ENCODE measurements around the gene PTPRB. TPM values are rescaled to one million over a fixed set of nuclear protein-coding genes. Genes with fewer than 3 reads are reported as not detected.

The PTPRB gene
- polyA plus RNA-seq, 1 donor: 15.9 TPM

DNA sequence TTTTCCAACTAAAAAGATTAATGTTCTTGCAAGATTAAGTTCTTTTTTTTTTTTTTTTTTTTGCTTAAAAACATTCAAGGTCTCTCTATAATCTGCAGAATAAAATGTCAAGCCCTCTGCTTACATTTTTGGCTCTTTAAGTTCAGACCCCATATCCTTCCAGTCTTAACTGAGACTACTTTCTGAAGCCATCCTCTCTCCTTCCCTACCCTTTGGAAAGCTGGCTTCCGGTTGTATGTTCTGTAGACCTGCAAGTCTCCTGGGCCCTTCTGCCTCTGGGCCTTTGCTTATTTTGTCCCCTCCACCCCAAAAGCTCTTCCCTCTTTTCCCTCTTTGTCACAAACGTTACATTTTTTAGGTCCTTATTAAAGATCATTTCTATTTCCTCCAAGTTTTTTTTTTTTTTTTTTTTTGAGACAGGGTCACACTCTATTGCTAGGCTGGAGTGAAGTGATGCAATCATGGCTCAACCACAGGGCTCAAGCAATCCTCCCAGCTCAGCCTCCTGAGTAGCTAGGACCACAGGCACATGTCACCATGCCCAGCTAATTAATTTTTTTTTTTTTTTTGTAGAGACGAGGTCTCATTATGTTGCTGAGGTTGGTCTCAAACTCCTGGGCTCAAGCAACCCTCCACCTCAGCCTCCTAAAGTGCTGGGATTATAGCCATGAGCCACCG, 46.5 kb downstream of the PTPRB start:
- DNase-seq: no peak

DNA sequence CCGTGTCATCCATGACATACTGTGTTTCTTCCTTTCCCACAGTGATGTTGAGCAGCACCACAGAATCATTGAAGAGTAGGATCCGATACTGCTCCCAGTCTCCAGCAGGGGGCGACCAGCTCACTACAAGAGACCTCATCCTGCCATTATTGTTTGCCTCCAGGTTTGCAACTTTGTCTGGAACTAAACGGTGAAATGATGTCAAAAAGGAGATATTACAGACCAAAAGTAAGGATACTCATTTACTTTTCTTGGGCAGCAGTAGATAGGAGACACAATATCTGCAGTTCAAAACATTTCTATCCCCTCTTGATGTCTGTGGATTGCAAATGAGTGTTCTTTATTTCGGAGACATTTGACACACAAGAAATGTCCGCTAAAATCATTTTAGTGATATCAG, 47.2 kb downstream of the PTPRB start:
- DNase-seq: peak; percentile 39

DNA sequence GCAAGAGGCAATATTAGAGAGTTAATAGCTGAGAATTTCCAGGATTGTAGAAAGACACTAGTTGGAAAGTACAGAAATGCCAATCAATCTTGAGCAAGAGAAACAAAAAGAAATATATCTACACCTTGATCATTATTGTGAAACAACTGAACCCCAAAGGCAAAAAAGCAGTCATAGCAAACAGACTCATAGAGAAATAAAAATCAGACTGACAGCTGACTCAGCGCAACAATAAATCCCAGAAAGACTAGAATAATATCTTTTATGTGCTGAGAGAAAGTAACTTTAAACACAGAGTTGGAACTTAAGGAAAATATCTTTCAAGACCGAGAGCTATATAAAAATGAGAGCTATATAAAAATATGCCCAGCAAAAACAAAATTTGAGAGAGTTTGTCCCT, 52.9 kb downstream of the PTPRB start:
- DNase-seq: no peak

DNA sequence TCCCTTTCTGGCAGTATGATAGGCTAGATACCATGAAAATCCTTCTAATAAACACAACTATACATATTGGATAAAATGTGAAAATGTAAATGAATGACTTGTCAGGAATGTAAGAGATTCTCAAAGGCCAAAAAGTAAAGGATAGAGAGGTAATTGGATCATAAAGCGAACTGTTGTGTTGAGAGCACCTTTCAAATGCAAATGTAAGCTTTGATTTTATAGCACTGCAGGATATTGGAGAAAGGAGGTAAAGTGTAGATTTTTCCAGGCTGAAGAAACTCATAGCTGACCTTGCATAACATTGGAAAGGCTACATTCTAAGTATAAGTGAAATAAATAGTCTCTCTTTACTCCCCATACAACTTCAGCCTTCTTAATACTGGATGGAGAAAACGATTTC, 54.0 kb downstream of the PTPRB start:
- no peak for DNase-seq

DNA sequence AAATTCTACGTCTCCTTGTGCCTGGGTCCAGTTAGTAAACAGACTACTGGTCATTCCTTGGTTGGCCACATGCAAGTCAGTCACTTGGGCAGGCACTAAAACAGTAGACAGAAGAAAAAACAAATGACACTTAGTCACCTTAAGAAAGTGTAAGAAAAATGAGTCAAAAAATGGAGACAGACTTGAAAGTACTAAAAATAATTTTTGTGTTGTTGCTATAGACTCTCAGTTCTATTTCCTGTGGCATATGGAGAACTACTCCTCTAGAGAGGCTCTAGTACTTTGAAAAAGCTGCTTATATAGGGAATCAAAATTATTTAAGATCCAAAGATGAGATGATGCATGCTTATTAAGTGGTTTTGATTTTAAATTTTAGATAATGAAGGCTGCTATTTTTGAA, 56.0 kb downstream of the PTPRB start:
- no peak for DNase-seq

DNA sequence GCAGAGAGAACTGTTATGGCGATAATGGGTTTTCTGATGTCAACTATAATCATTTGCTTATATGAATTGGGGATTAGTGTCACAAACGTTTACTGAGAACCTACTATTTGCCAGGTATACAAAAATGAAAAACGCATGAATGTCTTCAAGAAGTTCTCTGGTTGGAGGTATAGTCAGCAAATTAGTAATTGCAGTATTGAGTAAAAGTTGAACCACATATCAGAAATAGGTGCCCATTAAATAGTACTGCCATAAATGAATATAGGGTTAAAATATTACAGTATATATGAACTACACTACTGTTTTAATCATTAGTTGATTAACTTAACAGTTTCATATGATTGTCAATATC, 60.0 kb downstream of the PTPRB start:
- DNase-seq: no peak

DNA sequence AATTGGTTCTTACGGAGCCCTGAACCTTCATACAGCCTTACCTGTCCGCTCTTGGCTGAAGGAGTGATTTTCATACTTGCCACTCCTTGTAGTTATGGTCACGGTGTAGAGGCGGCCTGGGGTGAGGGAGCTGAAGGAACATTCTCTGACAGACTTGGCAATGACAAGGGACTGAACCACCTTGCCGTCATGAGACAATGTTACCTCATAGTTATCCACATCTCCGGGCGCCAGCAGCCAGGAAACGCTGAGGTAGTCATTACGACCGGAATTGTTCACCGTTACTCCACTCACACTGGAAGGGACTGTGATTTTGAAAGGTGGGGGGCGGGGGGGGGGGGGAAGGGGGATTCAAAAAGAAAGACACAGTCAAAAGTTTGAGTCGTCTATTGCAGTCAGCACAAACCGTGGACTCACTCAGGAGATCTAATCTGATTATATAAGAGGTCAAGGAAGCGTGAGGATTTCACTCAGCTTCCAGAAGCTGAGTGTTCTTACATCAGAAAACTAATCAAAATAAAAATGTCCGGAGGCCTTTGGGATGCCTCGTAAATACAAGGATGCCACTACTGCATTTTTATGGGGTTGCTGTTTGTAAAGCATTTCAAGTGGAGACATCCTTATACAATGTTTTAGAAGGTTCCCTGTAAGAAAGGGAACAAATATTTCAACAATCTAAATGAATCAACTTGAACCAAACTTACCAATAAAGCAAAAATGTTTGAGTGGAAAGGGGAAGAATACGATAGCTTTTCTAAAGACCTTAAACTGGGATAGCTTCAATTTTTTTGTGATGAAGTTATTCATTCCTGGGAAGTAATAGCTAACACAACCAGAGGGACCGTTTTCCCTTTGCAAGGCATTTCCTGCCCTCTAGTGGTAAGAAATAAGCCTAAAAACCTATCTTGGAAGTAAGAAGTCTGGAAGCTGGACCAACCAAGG, 60.6 kb downstream of the PTPRB start:
- peak; percentile 57 for DNase-seq

DNA sequence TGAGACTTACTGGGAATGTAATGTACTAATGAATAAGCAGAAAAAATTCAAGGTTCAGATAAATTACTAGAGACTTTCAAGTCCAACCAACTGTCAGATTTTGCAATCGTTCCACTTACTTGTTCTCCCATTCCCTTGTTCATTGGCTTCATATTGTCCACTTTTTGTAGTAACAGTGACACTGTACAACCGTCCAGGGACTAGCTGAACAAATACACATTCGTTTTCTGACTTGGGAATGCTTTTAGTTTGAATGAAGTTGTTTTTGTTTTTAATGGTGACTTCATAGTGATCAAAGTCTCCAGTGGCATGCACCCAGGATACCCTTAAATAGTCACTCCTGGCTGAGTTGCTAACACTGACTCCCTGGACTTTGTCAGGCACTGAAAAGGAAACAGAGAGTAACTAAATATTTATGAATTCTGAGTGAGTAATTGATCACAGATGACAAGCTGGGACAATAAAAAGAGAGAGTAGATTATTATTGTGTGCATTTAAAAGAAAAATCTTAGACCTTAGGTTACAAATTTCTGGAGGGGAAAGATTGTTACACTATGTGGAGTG, 65.4 kb downstream of the PTPRB start:
- DNase-seq: no peak

DNA sequence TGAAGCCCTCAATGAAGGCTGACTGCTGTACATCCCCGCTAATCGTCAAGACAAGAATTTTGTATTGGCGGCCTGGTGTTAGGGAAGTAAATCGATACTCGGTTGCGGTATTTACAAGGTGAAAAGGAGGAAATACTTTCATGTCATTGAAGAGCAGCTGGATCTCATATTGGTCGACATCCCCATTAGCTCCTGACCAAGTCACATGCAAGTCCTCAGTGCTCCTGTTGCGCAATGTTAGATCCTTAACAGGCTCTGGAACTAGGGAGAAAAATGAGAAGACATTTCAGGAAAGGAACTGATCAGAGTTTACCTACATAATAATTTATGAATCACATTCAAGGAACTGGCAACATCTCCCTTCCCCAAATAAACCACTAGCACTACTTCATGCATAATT, 66.2 kb downstream of the PTPRB start:
- no peak for DNase-seq

DNA sequence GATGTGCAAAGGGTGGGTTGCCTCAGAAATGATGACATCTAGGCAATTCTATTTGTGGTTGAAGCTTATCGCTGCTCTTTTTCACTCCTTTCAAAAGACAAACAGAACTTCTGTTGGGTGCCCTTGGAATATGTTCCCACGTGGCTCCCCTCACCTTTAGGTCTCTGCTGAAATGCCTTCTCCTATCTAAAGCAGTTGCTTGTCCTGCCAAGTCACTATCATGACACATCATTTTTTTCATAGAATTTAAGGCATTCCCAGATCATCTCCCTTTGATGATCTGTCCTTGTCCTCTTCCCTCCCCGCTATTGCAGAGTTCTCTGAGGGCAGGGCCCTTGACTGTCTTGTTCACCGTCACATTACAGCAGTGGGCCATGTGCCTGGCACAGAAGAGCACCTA, 75.7 kb downstream of the PTPRB start:
- DNase-seq: no peak

DNA sequence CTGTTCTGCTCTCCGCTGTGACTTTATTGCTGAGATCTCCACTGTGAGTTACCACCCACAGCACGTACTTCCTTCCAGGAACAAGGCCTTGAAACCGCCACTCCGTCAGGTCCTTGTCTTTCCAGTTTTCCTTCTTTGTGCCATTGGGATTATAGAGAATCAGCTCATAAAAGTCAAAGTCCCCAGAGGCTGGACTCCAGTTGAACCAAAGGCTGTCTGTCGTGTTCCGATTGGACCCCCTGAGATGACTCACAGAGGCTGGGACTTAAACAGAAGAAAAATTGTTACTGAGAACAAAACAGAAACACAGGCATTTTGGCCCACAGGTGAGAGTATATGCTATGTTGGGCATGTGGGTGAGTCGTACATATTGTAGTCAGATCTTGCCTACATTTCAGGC, 76.6 kb downstream of the PTPRB start:
- DNase-seq: no peak

DNA sequence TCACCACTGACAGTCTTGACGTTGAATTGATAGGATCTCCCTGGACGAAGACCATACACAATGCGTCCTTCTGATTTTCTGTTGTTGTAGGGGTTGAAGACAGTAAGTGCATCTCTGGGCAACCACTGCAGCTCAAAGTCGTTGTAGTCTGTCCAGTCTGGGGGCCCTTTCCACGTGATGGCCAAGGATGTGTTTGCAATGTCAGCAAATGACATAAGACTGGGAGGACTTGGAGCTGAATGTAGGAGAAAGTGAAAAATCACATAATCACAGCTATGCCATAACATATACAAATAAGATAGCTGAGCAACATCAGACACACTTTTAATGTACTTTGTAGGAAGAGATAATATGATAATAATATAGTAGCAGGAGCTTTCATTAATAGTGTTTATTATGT, 77.8 kb downstream of the PTPRB start:
- DNase-seq: no peak

DNA sequence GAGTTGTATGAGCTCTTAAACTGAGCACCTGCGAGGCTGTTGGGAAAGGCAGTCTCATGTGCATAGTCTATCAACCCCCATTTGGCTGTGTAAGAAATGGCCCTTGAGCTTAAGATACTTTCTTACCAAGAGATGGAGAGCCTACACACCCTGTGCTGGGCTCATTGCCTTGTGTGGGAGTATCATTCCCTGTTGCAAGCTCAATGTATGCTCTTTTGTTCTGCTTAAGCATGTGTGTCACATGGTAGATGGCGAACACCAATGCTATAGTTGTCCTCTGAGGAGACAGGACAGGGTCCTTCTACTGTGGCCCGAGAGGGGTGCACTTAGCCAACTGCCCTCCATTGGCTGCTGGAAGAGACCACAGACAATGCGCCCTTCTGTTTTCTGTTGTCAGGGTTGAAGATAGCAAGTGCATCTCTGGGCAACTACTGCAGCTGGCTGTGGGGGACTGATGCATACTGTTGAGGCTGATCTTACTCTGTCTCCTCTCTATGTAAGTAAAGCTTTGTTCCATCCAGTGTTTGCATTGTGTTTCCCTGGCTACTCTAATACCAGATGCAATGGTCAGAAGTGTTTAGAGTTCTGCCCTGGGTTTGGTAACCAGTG, 79.5 kb downstream of the PTPRB start:
- DNase-seq: no peak

DNA sequence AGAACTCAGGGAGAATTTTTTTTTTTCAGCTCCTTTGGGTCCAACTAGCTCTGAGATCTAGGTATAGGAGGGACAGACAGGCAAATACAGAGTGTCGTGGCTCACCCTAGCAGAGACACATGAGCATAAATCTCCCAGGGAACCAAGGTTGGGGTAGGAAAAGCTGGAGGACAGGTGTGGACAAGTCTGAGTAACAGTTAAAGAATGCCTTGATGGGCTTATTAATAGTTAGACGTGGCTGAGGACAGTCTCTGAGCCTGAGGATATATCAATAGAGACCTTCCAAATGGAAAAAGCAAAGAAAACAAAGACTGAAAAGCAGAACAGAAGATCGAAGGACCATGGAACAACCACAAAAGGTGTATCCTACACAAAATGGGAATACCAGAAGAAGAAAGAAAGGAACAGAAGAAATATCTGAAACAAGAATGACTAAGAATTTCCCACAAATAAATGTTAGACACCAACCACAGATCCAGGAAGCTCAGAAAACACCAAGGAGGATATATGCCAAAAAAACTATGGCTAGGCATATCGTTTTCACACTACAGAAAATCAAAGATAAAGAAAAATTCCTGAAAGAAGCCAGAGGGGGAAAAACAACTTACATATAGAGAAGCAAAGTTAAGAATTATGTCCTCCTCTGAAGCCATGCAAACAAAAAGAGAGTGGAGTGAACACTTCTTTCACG, 80.9 kb downstream of the PTPRB start:
- DNase-seq: no peak

DNA sequence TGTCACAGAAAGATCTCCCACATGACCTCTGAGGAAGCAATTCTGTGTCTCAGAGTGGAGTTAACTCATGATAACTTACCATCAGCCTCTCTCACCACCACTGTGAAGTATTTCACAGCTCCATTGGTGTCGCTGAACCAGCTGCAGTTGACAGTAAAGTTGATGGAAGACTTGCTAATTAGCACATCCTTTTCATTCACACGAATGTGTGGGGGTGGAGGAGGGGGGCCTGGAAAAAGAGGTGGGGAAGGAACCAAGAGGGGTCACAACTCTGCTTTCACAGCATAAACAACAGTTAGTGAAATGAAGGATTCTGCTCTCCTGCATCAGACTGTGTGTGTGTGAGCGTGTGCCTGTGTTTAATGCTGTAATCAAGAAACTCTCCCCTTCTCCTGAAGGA, 82.1 kb downstream of the PTPRB start:
- no peak for DNase-seq

DNA sequence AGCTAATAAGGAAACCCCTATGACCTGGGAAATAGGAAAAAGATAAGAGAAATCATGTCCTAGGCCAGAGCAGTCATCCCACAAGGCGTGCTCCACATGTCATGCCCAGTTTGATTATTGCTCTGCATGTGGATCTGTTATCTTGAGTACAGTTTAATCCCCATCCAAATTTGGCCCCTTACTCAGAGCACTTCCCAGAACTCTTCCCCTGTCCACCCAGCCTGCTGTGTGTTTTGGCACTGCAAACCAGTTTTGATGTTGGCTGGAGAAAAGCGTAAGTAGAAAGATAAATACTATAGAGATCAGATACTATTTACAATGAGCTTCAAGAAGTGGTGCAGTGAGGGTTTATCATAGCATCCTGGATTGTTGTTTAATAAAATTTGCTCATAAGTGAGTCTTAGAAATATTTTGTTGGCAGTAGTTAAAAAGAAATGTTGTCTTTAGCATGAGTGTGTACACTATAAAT, 83.8 kb downstream of the PTPRB start:
- no peak for DNase-seq

DNA sequence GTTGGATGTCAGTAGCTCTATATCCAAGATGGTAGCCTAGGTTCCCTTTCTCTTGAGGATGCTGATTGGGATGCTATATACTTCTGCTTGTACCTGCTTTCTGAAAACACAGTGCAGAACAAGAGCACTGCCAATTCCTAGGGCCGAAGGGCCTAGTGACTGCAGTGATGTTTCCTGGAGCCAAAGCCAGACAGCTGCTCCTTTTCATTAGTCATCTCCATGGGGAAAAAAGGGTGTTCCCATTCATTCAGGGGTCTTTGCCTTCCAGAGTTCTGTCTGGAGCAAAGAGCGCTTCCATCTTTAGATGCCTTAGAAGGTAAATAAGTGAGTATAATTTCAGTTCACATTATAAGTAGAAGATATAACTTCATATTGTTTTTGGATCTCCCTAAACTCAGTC, 85.5 kb downstream of the PTPRB start:
- peak; percentile 17 for DNase-seq

DNA sequence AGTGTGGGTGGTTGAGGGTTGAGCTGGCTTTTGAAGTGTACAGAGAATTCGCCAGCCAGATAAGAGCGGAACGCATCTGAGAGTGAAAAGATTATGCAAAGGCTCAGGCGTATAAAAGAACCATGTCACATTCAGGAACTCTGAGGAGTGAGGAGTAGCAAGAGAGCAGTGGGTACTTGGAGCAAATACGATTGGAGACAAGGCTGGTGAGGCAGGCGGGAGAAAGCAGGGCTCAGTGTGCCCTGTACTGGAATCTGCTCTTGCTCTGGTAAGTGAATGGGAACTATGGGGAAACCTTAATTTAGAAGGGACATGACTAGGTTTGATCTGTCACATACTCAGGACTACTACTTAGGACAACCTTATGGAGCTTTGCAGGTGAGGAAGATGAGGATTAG, 87.0 kb downstream of the PTPRB start:
- no peak for DNase-seq

DNA sequence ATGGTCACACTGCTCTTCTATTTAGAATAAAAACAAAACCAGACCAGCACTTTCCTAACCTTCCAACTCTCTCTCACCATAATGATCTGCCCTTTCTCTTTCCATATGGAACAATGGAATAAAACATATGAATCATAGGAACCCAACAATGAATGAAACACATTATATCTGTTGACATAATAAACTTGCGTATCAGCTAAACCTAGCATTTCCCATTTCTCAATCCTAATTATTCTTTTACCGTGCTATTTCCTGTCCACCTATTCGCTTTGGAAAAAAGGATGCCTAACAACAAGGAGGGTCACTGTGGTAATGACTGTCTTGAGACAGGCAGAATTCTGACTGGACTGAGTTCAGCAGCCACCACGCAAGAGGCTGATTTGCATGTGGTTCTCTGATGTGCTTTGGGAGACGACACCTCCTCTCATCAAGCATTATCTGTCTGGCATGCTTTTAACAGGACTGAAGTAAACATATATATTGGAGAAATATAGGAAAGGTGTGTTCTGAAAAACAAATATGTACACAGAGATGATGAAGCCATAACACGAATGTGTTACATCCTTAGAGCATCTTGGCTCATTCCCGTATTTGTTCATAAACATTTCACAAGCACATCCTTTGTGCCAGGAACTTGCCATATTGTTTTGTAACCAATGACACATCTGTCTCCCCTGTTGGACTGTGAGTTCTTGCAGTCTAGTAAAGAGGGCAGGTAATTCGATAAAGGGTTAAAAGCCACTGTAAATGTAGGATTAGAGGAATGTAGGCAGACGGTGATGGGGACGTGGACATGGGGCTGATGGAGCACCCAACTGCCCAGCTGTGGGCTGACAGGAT, 87.7 kb downstream of the PTPRB start:
- DNase-seq: no peak

DNA sequence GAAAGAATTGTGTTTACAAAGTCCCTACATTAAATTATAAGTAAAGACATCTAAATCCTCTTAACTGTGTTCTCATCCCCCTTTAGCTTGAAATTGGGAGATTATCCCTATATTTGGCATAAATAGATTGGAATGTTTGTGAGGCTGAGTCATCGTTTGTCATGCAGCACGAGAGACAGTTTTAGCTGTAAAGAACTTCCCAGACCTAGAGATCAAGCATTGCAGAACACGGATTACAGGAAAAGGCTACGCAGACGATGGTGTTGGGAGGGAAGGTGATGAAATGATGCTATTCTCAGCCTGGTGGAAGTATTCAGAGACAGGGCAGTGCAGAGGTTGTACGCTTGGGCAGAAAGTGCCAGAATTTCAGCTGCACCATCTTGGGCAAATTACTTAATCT, 93.8 kb downstream of the PTPRB start:
- DNase-seq: peak; percentile 19

DNA sequence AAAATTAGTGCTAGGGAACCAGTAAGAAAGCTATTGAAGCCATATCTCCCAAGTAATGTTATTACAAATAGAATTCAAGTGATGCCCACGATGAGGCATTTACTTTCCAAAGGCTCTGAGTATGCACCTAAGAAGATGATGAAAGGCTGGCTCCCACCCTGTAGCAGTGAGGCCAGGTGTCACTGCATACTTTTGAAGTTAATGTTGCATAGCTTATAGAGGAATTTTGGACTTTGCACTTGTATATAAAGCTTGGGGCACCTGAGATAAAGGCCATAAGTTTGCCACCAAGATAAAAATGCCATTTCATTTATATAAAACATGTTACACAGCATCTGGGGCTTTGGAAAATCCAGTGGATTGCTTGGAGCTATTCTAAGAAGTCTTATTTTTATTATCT, 96.2 kb downstream of the PTPRB start:
- no peak for DNase-seq

DNA sequence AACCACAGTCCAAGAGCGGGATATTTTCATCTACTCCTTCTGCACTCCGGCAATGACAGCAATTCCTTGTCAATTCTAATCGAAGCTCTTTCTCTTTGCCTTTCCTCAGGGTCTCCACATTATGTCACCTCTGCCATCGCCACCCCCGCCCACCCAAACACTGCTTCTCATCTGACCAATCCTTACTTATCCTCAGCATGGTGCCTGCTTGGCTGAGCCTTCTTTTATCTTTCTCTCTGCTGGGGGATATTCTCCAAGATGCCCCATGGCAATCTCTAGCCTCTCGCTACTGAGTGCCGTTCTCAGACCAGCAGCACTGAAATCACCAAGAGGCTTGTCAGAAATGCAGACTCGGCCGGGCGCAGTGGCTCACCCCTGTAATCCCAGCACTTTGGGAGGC, 100.6 kb downstream of the PTPRB start:
- no peak for DNase-seq
